Raji (cell line): ENCODE measurements around the gene ENPP7.

ENCODE experiments used
- POLR2A ChIP-seq: IDR thresholded peaks from 2 replicates; pipeline ENCODE4 v1.6.1; 2011; ENCODE audit warnings: low read depth, low read length, control low read depth; ENCODE audit not compliant: insufficient read depth

The ENPP7 gene

DNA sequence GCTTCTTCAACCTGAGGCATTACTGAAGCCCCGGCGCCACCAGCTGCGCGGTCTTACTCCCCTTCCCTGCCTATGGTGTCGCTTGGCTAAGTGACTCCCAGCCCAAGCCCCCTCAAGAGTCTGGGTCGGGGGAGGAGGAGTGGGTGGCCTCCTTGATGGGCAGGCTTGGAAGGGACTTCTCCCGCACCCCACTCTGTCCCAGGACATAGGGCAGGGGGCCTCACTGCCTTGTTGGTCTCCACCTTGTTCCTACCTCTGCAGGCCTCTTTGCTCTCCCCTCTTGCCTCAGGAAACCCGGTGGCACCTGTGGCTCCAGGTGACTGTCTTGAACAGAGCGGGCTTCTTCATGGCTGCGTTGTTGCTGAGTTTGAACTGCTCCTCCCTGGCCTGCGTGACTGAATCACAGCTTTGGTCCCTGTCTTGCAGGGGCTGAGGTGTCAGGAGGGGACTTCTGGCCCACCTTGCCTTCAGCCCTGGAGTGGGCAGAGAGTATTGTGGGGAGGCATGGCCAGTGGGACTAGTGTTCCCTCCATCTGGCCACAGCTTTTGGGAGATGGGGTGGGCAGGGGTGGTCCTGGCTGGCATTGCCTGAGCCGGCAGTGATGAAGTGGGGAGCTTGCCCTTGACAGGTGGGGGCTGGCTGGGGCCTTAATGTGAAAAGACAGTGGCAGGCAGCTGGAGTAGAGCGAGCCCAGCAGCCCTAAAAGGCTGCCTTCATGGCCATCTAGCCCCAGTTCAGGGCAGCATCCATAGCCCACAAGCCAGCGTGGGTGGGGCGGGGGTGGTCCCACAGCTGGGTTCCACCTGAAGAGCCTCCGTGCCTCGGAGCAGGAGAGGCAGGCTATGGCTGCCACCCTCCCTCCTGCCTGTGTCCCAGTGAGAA, 54.5 kb downstream of the ENPP7 start:
- no peak for TF ChIP-seq POLR2A

DNA sequence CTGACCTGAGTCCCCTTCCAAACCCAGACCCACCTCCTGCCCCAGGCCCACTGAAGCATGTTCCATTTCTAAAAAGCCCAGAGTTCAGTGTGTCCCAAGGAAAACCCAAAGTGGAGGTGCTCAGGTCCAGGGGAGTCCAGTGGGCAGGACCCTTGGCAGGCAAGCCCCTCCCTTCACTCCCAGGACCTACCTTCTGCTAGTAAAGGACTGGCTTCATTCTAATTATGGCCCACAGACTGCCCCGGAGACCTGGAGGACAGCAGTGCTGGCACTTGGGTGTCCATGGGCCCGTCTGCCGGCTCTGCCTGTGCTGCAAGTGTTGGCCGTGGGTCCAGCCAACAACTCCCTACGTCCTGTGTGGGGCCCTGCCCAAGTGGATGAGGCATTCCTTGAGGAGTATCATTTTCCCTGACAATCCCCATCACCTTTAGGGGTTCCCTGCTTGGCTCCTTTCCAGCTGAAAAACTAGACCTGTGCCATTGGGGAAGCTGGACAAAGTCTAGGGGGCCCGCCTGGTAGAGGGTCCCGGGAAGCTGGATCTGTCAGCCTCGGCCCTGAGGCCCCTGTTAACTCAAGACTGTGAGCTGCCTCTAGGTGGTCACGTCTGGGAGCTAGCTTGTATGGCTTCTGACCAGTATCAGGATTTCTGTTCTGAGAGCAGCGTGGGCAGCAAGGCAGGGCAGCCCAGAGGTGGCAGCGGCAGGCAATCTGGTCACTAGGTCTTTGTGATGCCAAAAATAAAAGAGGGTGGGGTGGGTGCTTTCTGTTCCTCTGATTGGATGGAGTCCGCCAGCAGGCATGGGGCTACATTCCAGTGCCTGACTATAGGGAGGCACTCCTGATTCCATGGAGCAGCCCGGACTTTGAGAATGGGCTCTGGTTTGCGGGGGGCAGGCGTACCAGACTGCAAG, 55.4 kb downstream of the ENPP7 start:
- no peak for TF ChIP-seq POLR2A

DNA sequence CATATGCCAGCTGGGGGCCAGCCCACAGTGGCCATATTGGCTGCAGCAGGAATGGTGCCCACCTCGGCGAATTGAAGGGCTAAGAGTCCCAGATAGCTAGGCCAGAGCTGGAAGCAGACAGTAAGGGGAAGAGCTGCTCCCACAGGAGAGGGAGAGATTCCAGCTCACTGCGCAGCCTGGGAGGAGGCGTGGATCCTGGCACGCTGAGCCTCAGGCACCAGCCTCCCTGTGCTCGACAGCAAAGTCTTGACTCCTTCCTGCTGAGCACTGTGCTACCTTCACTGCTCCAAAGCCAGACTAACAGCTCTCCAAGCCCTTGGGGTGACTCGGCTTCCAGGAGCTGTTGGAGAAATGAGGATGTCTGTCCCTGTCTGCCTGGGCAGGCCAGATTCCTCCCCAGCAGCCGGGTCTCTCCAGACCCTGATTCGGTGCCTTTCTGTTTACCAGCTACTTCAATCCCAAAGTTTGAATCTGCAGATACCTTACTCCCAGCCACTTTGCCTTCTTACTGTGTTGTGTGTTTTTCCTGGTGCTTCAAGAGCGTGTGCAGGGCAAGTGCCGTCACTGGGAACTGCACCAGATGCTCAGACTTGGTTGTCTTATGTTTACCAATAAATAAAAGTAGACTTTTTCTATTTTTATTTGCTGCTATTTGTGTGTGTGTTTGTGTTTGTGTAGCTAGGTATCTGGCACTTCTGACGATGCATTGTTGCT, 56.3 kb downstream of the ENPP7 start:
- no peak for TF ChIP-seq POLR2A

DNA sequence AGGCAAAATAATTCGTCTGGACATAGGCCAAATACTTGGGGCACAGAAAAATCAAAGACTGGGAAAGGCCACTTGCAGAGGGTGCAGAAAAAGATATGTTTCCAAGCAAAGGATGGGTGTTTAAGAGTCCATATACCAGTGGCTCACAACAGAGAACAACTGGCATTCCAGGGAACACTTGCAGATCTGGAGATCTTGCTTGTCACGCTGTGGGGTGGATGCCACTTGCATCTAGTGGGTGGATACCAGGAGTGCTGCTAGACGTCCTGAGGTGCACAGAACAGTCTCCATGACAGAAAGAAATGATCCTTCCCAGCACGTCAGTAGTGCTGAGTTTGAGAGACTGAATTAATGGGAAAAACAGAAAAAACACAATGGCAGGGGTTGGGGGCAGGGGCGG, 57.7 kb downstream of the ENPP7 start:
- TF ChIP-seq POLR2A, result no peak

DNA sequence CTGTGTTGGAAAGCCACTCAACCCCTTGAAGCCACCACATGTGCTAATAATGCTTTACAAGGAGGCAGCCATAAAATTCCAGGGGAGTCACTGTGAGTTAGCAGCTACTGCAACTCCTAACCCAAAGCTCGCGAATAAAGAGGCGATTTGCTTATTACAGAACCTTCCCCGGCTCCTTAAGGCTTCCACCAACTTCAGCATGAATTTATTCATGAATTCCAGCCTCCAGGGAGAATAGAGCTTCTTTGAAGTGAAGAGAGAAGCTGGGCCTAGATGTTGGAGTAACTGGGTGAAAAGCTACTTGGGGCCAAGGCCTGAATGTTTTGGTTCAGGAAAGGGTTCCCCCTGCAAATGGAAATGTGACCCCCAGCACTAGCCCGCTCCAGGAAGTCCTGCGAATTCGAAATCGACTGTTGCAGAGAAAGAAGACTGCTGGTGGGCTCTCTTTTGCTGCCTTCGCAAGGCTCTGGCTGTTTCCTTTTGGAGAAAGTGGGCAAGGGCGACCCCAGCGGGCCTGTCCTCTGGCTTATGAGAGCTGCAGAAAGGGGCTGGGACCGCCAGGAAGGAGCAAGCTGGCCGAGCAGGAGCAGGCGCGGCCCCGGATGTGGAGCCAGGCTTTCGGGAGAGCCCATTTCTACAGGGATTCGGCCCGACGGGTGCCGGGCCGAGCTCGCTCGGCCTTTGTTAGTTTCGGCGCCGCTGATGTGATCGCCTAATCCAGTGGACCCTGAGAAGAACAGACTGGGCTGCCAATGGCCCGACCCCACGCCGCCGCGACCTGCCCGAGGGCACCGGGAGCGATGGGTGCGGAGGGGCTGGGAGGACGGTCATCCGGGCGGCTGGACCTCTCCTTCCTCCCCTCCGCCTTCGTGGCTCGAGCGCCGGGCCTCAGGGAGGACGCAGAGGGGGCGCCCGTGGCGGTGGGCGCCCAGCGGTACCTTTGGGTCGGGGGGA, 58.5 kb downstream of the ENPP7 start:
- no peak for TF ChIP-seq POLR2A

DNA sequence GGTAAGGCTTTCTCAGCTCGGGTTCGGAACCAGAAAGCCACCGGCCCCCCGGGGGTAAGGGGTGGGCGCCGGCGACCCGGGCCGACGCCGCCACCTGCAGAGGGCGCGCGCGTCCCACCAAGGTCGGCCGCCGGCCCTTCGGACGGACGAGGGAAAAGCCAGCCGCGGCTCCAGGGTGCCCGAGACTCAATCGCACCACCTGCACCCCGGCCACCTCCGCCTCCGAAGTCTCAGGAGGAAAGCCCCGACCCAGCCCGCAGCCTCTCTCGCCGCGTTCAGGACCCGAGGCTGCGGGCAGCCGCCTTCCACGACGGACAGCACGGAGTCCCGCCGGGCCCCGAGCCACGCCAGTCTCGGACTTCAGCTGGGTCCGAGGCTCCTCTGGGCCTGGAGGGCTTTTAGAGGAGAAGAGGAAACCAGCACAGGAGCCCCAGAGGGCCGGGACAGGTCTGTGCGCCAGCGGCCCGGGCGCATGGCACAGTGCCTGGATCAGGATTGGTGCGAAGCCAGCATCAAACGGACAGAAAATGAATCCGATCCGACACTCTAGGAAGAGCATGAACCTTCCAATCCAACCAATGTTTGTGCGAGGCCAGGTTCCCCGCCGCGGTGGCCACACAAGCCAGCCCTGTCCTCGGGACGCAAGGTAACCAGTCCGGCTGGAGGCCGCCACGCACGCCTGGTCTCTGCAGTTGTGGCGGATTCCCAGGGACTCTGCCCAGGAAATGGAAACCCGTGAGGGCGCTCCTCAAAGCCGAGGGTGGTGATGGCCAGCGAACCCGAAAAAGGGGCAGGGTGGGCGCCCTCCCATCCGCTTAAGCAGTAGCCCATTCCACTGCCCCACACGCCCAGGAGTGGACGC, 59.4 kb downstream of the ENPP7 start:
- TF ChIP-seq POLR2A, result no peak

DNA sequence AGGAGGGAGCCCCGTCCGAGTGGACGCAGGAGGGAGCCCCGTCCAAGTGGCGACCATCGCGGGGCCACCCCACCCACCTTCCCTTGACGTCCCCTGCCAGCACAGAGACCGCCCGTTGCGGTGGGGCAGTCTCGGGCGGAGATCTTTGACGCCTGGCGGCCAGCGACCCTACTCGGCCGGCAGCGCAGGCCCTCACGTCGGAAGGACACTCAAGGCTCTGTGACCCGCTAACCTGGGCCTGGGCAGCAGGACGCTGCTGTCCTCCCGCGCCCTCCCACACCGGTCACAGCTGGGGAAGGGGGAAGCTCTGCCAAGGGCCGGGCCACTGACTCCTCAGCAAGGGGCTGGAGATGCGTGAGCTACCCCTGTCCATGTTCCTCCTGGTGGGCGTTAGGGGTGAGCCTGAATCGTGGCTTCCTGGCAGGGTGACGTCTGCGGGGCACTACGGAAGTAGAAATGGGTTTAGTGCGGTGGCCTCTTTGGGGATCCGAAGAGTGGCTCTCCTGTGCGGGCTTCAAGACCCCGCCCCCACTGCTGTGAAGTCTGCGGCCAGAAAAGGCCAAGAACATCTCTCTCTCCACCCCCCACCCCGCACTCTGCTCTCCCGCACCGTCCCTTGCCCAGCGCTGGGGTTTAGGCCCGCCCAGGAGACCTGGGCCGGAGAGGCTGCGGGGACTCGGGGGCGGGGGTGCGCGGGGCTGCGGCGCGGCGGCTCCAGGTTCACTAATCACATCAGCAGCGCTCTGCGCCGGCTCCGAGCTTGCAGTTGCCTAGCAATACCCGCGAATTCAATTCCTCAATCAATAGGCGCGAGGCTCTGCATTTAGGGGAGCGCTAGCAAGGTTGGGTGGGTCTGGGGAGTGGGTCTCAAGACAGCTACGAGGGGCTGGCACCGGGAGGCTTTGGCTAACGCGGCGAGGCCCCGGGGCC, 60.3 kb downstream of the ENPP7 start:
- TF ChIP-seq POLR2A, result no peak

DNA sequence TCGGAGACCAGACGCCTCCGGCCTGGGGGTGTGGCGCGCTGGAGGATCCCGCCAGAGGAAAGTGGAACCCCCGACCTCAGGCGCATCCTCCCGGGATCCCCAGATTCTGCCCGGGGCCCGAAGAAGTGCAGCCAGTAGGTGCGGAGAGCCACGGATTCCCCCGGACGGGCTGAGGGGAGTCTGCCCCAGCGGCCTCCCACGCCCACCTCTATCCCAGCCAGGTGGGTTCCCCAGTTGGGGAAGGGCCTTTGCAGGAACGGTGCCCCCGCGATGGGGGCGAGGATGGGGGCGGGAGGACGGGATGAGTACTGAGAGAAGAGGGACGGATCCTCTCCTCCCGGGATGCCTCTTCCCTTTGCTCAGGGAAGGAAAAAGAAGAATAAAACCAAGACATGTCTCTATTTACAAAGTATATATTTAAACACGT, 61.0 kb downstream of the ENPP7 start:
- no peak for TF ChIP-seq POLR2A
